HG03060 (cell line): ENCODE measurements around the gene FGFBP3.

Source experiments
- ATAC-seq: cut with Tn5 transposase; IDR thresholded peaks from one replicate; pipeline ENCODE4 v1.9.1; 2021; ENCODE audit warnings: low read depth, moderate number of reproducible peaks; ENCODE audit not compliant: unreplicated experiment

FGFBP3 gene

DNA sequence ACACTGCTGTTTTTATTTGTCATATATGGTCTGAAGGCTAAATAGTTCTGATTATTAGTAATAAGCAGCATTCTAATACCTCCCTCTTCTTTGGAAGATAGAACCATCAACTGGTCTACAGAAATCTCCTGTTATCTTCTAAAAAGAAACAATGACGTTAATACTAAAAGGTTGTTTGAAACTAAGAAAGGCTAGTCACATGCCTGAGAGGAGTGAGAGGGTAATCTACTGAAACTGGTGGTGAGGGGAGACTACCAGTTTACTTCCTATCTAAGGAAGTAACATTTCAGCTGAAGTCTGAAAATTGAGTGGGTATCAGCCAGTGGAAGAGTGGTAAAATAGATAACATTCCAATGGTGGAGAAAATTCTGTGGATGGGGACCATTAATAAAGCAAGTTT is 48.4 kb downstream of the FGFBP3 start:
- no peak for ATAC-seq

DNA sequence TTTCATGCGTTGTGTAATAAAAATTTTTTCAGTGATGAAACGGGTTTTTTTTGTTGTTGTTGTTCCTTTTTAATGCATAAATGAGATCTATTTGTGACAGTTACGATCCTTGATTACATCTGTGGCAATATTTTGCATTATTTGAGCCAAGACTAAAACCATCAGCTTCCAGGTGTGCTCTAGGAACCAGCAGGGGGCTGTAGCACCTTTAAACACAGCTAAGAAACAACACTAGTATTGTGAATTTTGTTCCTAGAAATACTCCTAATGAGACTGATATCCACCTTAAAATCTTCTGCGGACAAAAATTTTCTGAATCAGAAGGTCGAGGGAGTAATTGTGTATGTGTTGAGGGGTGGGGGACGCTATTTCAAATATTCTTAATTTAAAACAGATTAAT is 52.6 kb downstream of the FGFBP3 start:
- no peak for ATAC-seq
